ENCODE data around the gene PHF19. TPM values are rescaled to one million over a fixed set of nuclear protein-coding genes. Genes with fewer than 3 reads are reported as not detected.

Gene PHF19
- total and polyA plus RNA-seq, 2 experiments from 2014 or later: 16.8 to 31.0 TPM

- Histone ChIP-seq H3K4me3 (no peak overlapping the region), H3K27ac (ENCODE audit: low read depth) (no peak overlapping the region), H4K20me1 (replicated peaks; ENCODE audit: insufficient read depth) (no peaks in the 10 kb centered on the region), H3K27me3 (ENCODE audit: insufficient read depth) (peaks cover 21% of the 10 kb centered on the region), H3F3A (replicated peaks; ENCODE audit: low read depth) (peaks cover 8% of the 10 kb centered on the region), H3K9me2 (ENCODE audit: insufficient read depth) (no peaks in the 10 kb centered on the region), H2AFZ (peak overlapping the region; percentile 85; the same call in 1 of the 2 replicates), H3K79me2 (replicated peaks; ENCODE audit: insufficient read depth) (no peaks in the 10 kb centered on the region), H3K4me1 (ENCODE audit: insufficient read depth) (peaks cover 6% of the 10 kb centered on the region; the same call in 1 of the 2 replicates), H3K4me2 (no peak overlapping the region), H3K36me3 (ENCODE audit: insufficient read depth) (no peaks in the 10 kb centered on the region)
- ATAC-seq: no peak; the same call in 2 of the 3 replicates
- H3K4me3 Mint-ChIP-seq: no peak overlapping the region
- no peaks in the 10 kb centered on the region for H3K36me3 Mint-ChIP-seq (ENCODE audit: low read depth)
- no peak for DNase-seq (ENCODE audit: low spot score)
- H3K27ac Mint-ChIP-seq: no peak overlapping the region
- peaks cover 20% of the 10 kb centered on the region for H3K4me1 Mint-ChIP-seq
- no peaks in the 10 kb centered on the region for H3K9me3 Mint-ChIP-seq
- no peak for TF ChIP-seq CTCF (conservative IDR thresholded peaks at IDR 0.05; ENCODE audit: low read depth in 2 of 2)
- TF ChIP-seq ZNF114 (CRISPR knock-in tag; IDR thresholded peaks at IDR 0.05): no peak
- TF ChIP-seq NANOG (IDR thresholded peaks at IDR 0.05; ENCODE audit: borderline replicate concordance): no peak
- no peak for TF ChIP-seq ETS1 (IDR thresholded peaks at IDR 0.05)
- TF ChIP-seq ZNF331 (CRISPR knock-in tag; IDR thresholded peaks at IDR 0.05; ENCODE audit: low read depth): no peak
- no peak for TF ChIP-seq CREB1 (CRISPR knock-in tag; IDR thresholded peaks at IDR 0.05; ENCODE audit: low read depth)
- TF ChIP-seq REST (IDR thresholded peaks at IDR 0.05; ENCODE audit: unreplicated experiment): no peak
- no peak for TF ChIP-seq EZH2 (IDR thresholded peaks at IDR 0.05; ENCODE audit: low read depth, unreplicated experiment)
- no peak for TF ChIP-seq POLR2AphosphoS5 (IDR thresholded peaks at IDR 0.05; ENCODE audit: low read depth)
- no peak for TF ChIP-seq EZH2phosphoT487 (IDR thresholded peaks at IDR 0.05; ENCODE audit: unreplicated experiment)
- TF ChIP-seq STAT1 (IDR thresholded peaks at IDR 0.05; ENCODE audit: unreplicated experiment): no peak
- TF ChIP-seq ZNF462 (CRISPR knock-in tag; IDR thresholded peaks at IDR 0.05): no peak
- peaks cover 17% of the 10 kb centered on the region for H3K27me3 Mint-ChIP-seq (ENCODE audit: insufficient read depth, low read depth, poor library complexity)
Observed at GRCh38 chr9:120891884-120892747, 15.1 kb upstream of the PHF19 start.

Measured in GM23338 (cell line).